Neural cell (in vitro differentiated cells): ENCODE results near the gene FCHSD2. TPM values are rescaled to one million over a fixed set of nuclear protein-coding genes. Genes with fewer than 3 reads are reported as not detected.

ENCODE experiments used
- H2AFZ ChIP-seq: fragments of 200-600, 300-800 bp; sonication (generic), shearing (Covaris generic); 2 replicates; pipeline ENCODE4 v1.6.0; 2014; ENCODE audit warnings: low read depth, mild to moderate bottlenecking, antibody characterized with exemption, low read length, moderate library complexity
- H3F3A ChIP-seq: fragments of 200-600 bp; shearing (Covaris generic); 2 replicates; pipeline ENCODE4 v1.6.1; 2016; ENCODE audit warnings: mild to moderate bottlenecking, moderate library complexity, mixed read lengths, antibody characterized with exemption, low read length; ENCODE audit not compliant: insufficient read depth, poor library complexity, severe bottlenecking
- H3K27ac ChIP-seq: fragments of 200-600, 300-800 bp; sonication (generic), shearing (Covaris generic); 2 replicates; pipeline ENCODE4 v1.5.1; 2014; ENCODE audit warnings: mild to moderate bottlenecking, low read length, moderate library complexity
- H3K27me3 ChIP-seq: fragments of 300-800, 200-600 bp; sonication (generic), shearing (Covaris generic); 2 replicates; pipeline ENCODE4 v1.6.0; 2014; ENCODE audit warnings: mild to moderate bottlenecking, low read depth, low read length, moderate library complexity; ENCODE audit not compliant: insufficient read depth
- H3K36me3 ChIP-seq: fragments of 300-800, 200-600 bp; sonication (generic), shearing (Covaris generic); 2 replicates; pipeline ENCODE4 v1.5.1; 2014; ENCODE audit warnings: mild to moderate bottlenecking, antibody characterized with exemption, low read length, moderate library complexity; ENCODE audit not compliant: insufficient read depth
- H3K4me2 ChIP-seq: fragments of 300-800, 200-600 bp; sonication (generic), shearing (Covaris generic); 2 replicates; pipeline ENCODE4 v1.6.0; 2014; ENCODE audit warnings: mild to moderate bottlenecking, low read length
- H3K4me3 ChIP-seq: fragments of 300-800, 200-600 bp; sonication (generic), shearing (Covaris generic); 2 replicates; pipeline ENCODE4 v1.5.1; 2014; ENCODE audit warnings: mild to moderate bottlenecking, low read length, moderate library complexity
- H3K79me2 ChIP-seq: fragments of 200-600 bp; shearing (Covaris generic); replicated peaks from 2 replicates; pipeline ENCODE4 v1.6.0; 2014; ENCODE audit warnings: mild to moderate bottlenecking, low read length, moderate library complexity; ENCODE audit not compliant: insufficient read depth
- H3K9ac ChIP-seq: fragments of 300-800, 200-600 bp; sonication (generic), shearing (Covaris generic); 2 replicates; pipeline ENCODE4 v1.6.1; 2016; ENCODE audit warnings: mild to moderate bottlenecking, low read length, mixed read lengths
- H3K9me2 ChIP-seq: fragments of 200-600 bp; shearing (Covaris generic); 2 replicates; pipeline ENCODE4 v1.6.1; 2016; ENCODE audit warnings: mild to moderate bottlenecking, low read length, mixed read lengths; ENCODE audit not compliant: insufficient read depth
- H3K9me3 ChIP-seq: fragments of 200-600, 300-800 bp; sonication (generic), shearing (Covaris generic); 2 replicates; pipeline ENCODE4 v1.6.1; 2016; ENCODE audit warnings: mild to moderate bottlenecking, mixed run types, low read length, moderate library complexity, mixed read lengths
- H4K20me1 ChIP-seq: fragments of 200-600 bp; shearing (Covaris generic); 2 replicates; pipeline ENCODE4 v1.6.1; 2016; ENCODE audit warnings: mild to moderate bottlenecking, mixed run types; ENCODE audit not compliant: insufficient read depth
- EP300 ChIP-seq: fragments of 450-650 bp; conservative IDR thresholded peaks from 2 replicates; pipeline ENCODE4 v1.6.1; 2014; ENCODE audit warnings: antibody characterized with exemption, mild to moderate bottlenecking, moderate library complexity; ENCODE audit not compliant: poor library complexity, severe bottlenecking
- EZH2 ChIP-seq: fragments of 200-600, 300-800 bp; shearing (Covaris generic), sonication (generic); IDR thresholded peaks from 2 replicates; pipeline ENCODE4 v1.6.1; 2014; ENCODE audit warnings: antibody characterized with exemption, low read length, borderline replicate concordance, mild to moderate bottlenecking; ENCODE audit not compliant: insufficient read depth, poor library complexity, severe bottlenecking
- MXI1 ChIP-seq: fragments of 450-650 bp; conservative IDR thresholded peaks from 2 replicates; pipeline ENCODE4 v1.6.1; 2014; ENCODE audit warnings: antibody characterized with exemption, mild to moderate bottlenecking; ENCODE audit not compliant: poor library complexity, severe bottlenecking
- POLR2AphosphoS5 ChIP-seq: IDR thresholded peaks from 2 replicates; pipeline ENCODE4 v1.6.1; 2012
- RAD21 ChIP-seq: fragments of 450-650 bp; conservative IDR thresholded peaks from 2 replicates; pipeline ENCODE4 v1.6.1; 2014; ENCODE audit warnings: antibody characterized with exemption, mild to moderate bottlenecking, moderate library complexity
- SMC3 ChIP-seq: fragments of 450-650 bp; conservative IDR thresholded peaks from 2 replicates; pipeline ENCODE4 v1.6.1; 2014; ENCODE audit warnings: antibody characterized with exemption, mild to moderate bottlenecking, moderate library complexity; ENCODE audit not compliant: poor library complexity
- TAF1 ChIP-seq: IDR thresholded peaks from 2 replicates; pipeline ENCODE4 v1.6.1; 2012; ENCODE audit warnings: low read depth
- polyA plus RNA-seq: library from polyadenylated mRNA; depleted of rRNA; stranded (reverse); fragments of >200 nt; gene quantifications from 2 replicates; pipeline ENCODE4 v1.2.3, GENCODE V29; 2014
- TF ChIP-seq, protein P1 (sequence below): IDR thresholded peaks from 2 replicates; pipeline ENCODE4 v1.6.1; 2012; ENCODE audit warnings: borderline replicate concordance
- TF ChIP-seq, protein P2 (sequence below): fragments of 450-650 bp; IDR thresholded peaks from 2 replicates; pipeline ENCODE4 v1.5.1; 2014; ENCODE audit warnings: antibody characterized with exemption, mild to moderate bottlenecking, moderate library complexity; ENCODE audit not compliant: poor library complexity, severe bottlenecking

The FCHSD2 gene
- polyA plus RNA-seq, 1 donor from 2014 or later, result 40.8 TPM

GRCh38 chr11:72940417-72940816 lies 201.7 kb downstream of the FCHSD2 start:
- Histone ChIP-seq H3K79me2 (no peaks in the 10 kb centered on the region), H3K9me2 (no peaks in the 10 kb centered on the region), H3F3A (no peaks in the 10 kb centered on the region), H3K27ac (no peak overlapping the region), H3K27me3 (no peaks in the 10 kb centered on the region), H4K20me1 (no peaks in the 10 kb centered on the region), H3K36me3 (no peaks in the 10 kb centered on the region), H3K4me2 (no peak overlapping the region), H3K4me3 (no peak overlapping the region), H2AFZ (no peak overlapping the region), H3K9ac (no peak overlapping the region), H3K9me3 (no peaks in the 10 kb centered on the region)
- TF ChIP-seq POLR2AphosphoS5 (no peak), MXI1 (no peak), EZH2 (no peak), TAF1 (no peak), EP300 (no peak), SMC3 (no peak), RAD21 (no peak)
- TF ChIP-seq, protein P1, sequence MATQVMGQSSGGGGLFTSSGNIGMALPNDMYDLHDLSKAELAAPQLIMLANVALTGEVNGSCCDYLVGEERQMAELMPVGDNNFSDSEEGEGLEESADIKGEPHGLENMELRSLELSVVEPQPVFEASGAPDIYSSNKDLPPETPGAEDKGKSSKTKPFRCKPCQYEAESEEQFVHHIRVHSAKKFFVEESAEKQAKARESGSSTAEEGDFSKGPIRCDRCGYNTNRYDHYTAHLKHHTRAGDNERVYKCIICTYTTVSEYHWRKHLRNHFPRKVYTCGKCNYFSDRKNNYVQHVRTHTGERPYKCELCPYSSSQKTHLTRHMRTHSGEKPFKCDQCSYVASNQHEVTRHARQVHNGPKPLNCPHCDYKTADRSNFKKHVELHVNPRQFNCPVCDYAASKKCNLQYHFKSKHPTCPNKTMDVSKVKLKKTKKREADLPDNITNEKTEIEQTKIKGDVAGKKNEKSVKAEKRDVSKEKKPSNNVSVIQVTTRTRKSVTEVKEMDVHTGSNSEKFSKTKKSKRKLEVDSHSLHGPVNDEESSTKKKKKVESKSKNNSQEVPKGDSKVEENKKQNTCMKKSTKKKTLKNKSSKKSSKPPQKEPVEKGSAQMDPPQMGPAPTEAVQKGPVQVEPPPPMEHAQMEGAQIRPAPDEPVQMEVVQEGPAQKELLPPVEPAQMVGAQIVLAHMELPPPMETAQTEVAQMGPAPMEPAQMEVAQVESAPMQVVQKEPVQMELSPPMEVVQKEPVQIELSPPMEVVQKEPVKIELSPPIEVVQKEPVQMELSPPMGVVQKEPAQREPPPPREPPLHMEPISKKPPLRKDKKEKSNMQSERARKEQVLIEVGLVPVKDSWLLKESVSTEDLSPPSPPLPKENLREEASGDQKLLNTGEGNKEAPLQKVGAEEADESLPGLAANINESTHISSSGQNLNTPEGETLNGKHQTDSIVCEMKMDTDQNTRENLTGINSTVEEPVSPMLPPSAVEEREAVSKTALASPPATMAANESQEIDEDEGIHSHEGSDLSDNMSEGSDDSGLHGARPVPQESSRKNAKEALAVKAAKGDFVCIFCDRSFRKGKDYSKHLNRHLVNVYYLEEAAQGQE, result no peak
- TF ChIP-seq, protein P2, sequence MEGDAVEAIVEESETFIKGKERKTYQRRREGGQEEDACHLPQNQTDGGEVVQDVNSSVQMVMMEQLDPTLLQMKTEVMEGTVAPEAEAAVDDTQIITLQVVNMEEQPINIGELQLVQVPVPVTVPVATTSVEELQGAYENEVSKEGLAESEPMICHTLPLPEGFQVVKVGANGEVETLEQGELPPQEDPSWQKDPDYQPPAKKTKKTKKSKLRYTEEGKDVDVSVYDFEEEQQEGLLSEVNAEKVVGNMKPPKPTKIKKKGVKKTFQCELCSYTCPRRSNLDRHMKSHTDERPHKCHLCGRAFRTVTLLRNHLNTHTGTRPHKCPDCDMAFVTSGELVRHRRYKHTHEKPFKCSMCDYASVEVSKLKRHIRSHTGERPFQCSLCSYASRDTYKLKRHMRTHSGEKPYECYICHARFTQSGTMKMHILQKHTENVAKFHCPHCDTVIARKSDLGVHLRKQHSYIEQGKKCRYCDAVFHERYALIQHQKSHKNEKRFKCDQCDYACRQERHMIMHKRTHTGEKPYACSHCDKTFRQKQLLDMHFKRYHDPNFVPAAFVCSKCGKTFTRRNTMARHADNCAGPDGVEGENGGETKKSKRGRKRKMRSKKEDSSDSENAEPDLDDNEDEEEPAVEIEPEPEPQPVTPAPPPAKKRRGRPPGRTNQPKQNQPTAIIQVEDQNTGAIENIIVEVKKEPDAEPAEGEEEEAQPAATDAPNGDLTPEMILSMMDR, result no peak

GRCh38 chr11:72939031-72939430 lies 203.1 kb downstream of the FCHSD2 start:
- H3K9ac ChIP-seq, result no peak overlapping the region
- no peak overlapping the region for H2AFZ ChIP-seq
- H3K27ac ChIP-seq, result no peak overlapping the region

More at GRCh38 chr11:72939031-72939430, 203.1 kb downstream of the FCHSD2 start:
- no peak for TF ChIP-seq EZH2
- TF ChIP-seq EP300, result no peak
- no peak for TF ChIP-seq SMC3
- no peak for TF ChIP-seq POLR2AphosphoS5
- TF ChIP-seq, protein P1, result no peak
- no peak for TF ChIP-seq RAD21
- TF ChIP-seq, protein P2, result no peak
- no peak for TF ChIP-seq TAF1
- no peak for TF ChIP-seq MXI1
- Histone ChIP-seq H3K9me3 (no peaks in the 10 kb centered on the region), H4K20me1 (no peaks in the 10 kb centered on the region), H3K4me3 (no peak overlapping the region), H3F3A (no peaks in the 10 kb centered on the region), H3K36me3 (no peaks in the 10 kb centered on the region), H3K4me2 (no peak overlapping the region), H3K9me2 (no peaks in the 10 kb centered on the region), H3K27me3 (no peaks in the 10 kb centered on the region), H3K79me2 (no peaks in the 10 kb centered on the region)
